MCF 10A (cell line): Measurements from ENCODE around the gene GRB14. TPM values are rescaled to one million over a fixed set of nuclear protein-coding genes. Genes with fewer than 3 reads are reported as not detected.

Experiments used
- BruUV-seq: library from RNA; stranded (reverse); fragments of 400-500 nt; replicated peaks from 2 replicates; lab custom pipeline; 2021; lab: Mats Ljungman, UMichigan
- CTCF ChIA-PET: fragments of 300-600 bp; sonication (Branson Sonifier 250); formaldehyde crosslinking; extraction: SDS; loops from one replicate; lab custom pipeline; 2021; ENCODE audit warnings: antibody characterized with exemption, inconsistent platforms; lab: Yijun Ruan, JAX
- POLR2A ChIA-PET: fragments of 300-600, 350-650 bp; sonication (Branson Sonifier 250); formaldehyde crosslinking; extraction: SDS; loops from one replicate; lab custom pipeline; 2020; ENCODE audit warnings: antibody characterized with exemption, inconsistent platforms; lab: Yijun Ruan, JAX
- DNase-seq: peaks from one replicate; pipeline ENCODE4 v3.0.0-alpha.2; 2018; ENCODE audit not compliant: unreplicated experiment
- H3K27ac Mint-ChIP-seq: one replicate; pipeline ENCODE4 v1.8.0; 2022; ENCODE audit warnings: mild to moderate bottlenecking, low read depth, mixed read lengths; ENCODE audit not compliant: unreplicated experiment
- H3K27me3 Mint-ChIP-seq: one replicate; pipeline ENCODE4 v1.8.0; 2022; ENCODE audit warnings: mixed read lengths; ENCODE audit not compliant: insufficient read depth, unreplicated experiment
- H3K36me3 Mint-ChIP-seq: one replicate; pipeline ENCODE4 v1.8.0; 2022; ENCODE audit warnings: mild to moderate bottlenecking, moderate library complexity, mixed read lengths; ENCODE audit not compliant: insufficient read depth, unreplicated experiment
- H3K4me1 Mint-ChIP-seq: one replicate; pipeline ENCODE4 v1.8.0; 2022; ENCODE audit warnings: mixed read lengths; ENCODE audit not compliant: insufficient read depth, unreplicated experiment
- H3K4me3 Mint-ChIP-seq: one replicate; pipeline ENCODE4 v1.8.0; 2022; ENCODE audit warnings: mild to moderate bottlenecking, moderate library complexity, mixed read lengths; ENCODE audit not compliant: unreplicated experiment
- H3K9me3 Mint-ChIP-seq: one replicate; pipeline ENCODE4 v1.8.0; 2022; ENCODE audit warnings: mixed read lengths; ENCODE audit not compliant: unreplicated experiment
- intact Hi-C: fragments of 100-400 bp; cut with micrococcal nuclease; formaldehyde crosslinking; loops from 2 replicates; pipeline ENCODE4 v1.14.1; 2022
- total RNA-seq: library from RNA; stranded (reverse); gene quantifications from 2 replicates; pipeline ENCODE4 v1.2.3, GENCODE V29; 2022
- TF ChIP-seq, protein P1 (sequence below): fragments of 200-600 bp; IDR thresholded peaks from one replicate; pipeline ENCODE4 v1.8.0; 2022; ENCODE audit warnings: antibody characterized with exemption, mild to moderate bottlenecking; ENCODE audit not compliant: unreplicated experiment

The GRB14 gene
- total RNA-seq, 1 experiment from 2014 or later: 2.0 TPM

DNA sequence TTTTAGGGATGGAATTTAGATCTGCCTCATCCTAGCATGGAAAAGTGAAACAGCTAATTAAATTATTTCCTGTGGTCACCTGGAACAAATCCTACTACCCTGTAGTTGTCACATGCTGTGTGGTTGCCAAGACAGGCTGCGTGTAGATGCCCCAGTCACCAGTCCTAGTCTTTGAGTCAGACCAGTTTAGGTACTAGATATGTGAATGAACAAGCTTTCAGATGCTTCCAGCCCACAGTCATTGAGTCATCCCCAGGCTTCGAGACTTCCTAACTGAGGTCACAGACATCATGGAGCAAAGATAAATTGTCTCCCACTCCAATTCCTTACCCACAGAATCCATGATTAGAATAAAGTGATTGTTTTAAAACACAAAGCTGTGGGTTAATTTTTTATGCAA lies 35.8 kb upstream of the GRB14 start:
- Mint-ChIP-seq H3K27me3 (no peaks in the 10 kb centered on the region), H3K4me3 (no peak overlapping the region), H3K27ac (peak overlapping the region; percentile 16), H3K4me1 (no peaks in the 10 kb centered on the region), H3K9me3 (no peaks in the 10 kb centered on the region), H3K36me3 (no peaks in the 10 kb centered on the region)
- ChIA-PET CTCF (interaction anchor here (0.6 to 1.7 kb wide), 4 partner anchors 35 to 927 kb away, joined by 3 to 4 read pairs (median 4); no protein-coding TSS in a partner anchor), POLR2A (interaction anchor here (0.6 to 0.8 kb wide), 2 partner anchors 16 to 38 kb away, joined by 3 read pairs; no protein-coding TSS in a partner anchor)
- DNase-seq: peak; percentile 52
- TF ChIP-seq, protein P1, sequence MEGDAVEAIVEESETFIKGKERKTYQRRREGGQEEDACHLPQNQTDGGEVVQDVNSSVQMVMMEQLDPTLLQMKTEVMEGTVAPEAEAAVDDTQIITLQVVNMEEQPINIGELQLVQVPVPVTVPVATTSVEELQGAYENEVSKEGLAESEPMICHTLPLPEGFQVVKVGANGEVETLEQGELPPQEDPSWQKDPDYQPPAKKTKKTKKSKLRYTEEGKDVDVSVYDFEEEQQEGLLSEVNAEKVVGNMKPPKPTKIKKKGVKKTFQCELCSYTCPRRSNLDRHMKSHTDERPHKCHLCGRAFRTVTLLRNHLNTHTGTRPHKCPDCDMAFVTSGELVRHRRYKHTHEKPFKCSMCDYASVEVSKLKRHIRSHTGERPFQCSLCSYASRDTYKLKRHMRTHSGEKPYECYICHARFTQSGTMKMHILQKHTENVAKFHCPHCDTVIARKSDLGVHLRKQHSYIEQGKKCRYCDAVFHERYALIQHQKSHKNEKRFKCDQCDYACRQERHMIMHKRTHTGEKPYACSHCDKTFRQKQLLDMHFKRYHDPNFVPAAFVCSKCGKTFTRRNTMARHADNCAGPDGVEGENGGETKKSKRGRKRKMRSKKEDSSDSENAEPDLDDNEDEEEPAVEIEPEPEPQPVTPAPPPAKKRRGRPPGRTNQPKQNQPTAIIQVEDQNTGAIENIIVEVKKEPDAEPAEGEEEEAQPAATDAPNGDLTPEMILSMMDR: no peak
- no TSS peak for BruUV-seq
- intact Hi-C loops: no loop called here

DNA sequence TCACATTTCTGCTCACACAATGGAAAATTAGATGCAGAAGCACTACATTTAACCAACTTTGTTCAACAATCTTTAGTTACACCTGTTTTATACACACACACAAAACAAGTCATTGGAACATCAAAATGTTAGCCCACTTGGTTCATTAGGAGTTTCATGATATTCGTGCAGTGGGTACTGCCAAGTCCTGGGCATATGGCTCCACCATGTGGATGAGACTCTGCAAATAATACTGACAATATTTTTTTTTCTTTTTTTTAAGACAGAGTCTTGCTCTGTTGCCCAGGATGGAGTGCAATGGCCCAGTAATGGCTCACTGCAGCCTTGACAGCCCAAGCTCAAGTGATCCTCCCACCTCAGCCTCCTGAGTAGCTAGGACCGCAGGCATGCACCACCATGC lies 34.5 kb upstream of the GRB14 start:
- CTCF ChIA-PET: interaction anchor here (0.6 to 1.7 kb wide), 3 partner anchors 11 to 362 kb away, joined by 3 to 4 read pairs (median 4); no protein-coding TSS in a partner anchor
- H3K9me3 Mint-ChIP-seq: peaks cover 6% of the 10 kb centered on the region

DNA sequence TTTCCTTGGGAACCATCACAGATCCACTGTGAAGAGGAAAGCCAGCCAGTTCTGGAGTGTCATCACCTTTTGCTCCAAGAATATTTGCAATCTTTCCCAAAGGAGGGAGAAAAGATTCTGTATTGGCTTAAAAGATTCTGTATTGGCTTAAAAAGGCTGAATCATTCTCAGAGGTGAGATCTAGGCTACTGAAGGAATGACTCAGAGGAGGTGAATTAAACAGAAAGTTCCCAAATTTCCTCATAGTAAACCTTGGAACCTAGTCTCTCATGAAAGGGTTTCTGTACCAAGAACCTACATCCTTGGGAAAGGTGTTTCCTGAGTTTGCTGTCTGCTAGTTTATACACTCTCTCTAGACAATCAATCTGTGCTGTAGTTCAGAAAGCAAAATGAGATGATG lies 34.1 kb upstream of the GRB14 start:
- H3K27ac Mint-ChIP-seq: no peak overlapping the region
- intact Hi-C loops: loop anchor here (1.0 kb wide), 1 partner anchor 95 kb away; no protein-coding TSS in a partner anchor
- ChIA-PET CTCF (no interaction called here), POLR2A (interaction anchor here (1.0 kb wide), 2 partner anchors 10 to 808 kb away, joined by 3 to 4 read pairs; no protein-coding TSS in a partner anchor)
- H3K27me3 Mint-ChIP-seq: no peaks in the 10 kb centered on the region
- no peak overlapping the region for H3K4me3 Mint-ChIP-seq
- H3K36me3 Mint-ChIP-seq: no peaks in the 10 kb centered on the region
- TF ChIP-seq, protein P1: no peak
- BruUV-seq: no TSS peak
- H3K4me1 Mint-ChIP-seq: no peaks in the 10 kb centered on the region
- peaks cover 11% of the 10 kb centered on the region for H3K9me3 Mint-ChIP-seq
- DNase-seq: peak; percentile 70

More for the DNA sequence above, 34.5 kb upstream of the GRB14 start:
- Mint-ChIP-seq H3K27me3 (no peaks in the 10 kb centered on the region), H3K4me3 (no peak overlapping the region), H3K27ac (no peak overlapping the region), H3K36me3 (no peaks in the 10 kb centered on the region), H3K4me1 (no peaks in the 10 kb centered on the region)
- TF ChIP-seq, protein P1: no peak
- intact Hi-C loops: loop anchor here (1.0 kb wide), 1 partner anchor 95 kb away; no protein-coding TSS in a partner anchor
- DNase-seq: peak; percentile 38
- BruUV-seq: no TSS peak
- POLR2A ChIA-PET: interaction anchor here (1.0 kb wide), 1 partner anchor 10 kb away, joined by 4 read pairs; no protein-coding TSS in a partner anchor

DNA sequence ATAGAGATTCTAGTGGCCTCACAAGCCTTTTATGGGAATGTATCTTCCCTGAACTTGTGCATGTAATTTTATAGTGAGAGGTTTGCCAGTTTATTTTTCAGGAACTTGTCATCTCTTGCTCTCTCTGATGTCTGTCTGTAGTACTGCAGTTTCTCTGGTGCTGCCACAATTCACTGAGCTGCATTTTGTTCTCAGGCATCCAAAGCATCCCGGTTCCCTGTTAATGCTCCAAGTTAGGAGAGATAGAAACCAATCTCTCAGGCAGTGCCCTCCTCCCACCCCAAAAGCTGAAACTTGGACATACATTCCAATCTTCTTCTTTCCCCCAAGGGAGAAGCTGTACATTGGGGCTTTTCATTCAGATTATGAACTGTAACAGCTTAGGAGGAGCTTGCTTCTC lies 30.1 kb upstream of the GRB14 start:
- H3K27ac Mint-ChIP-seq: no peak overlapping the region
- H3K27me3 Mint-ChIP-seq: no peaks in the 10 kb centered on the region
- no peak overlapping the region for H3K4me3 Mint-ChIP-seq
- POLR2A ChIA-PET: interaction anchor here (0.7 kb wide), 1 partner anchor 8 kb away, joined by 3 read pairs; no protein-coding TSS in a partner anchor
- peaks cover 19% of the 10 kb centered on the region for H3K9me3 Mint-ChIP-seq
- no peak for DNase-seq
- TF ChIP-seq, protein P1: no peak
- no peaks in the 10 kb centered on the region for H3K36me3 Mint-ChIP-seq
- CTCF ChIA-PET: interaction anchor here (0.6 to 1.2 kb wide), 4 partner anchors 9 to 91 kb away, joined by 3 to 6 read pairs (median 4); no protein-coding TSS in a partner anchor
- BruUV-seq: no TSS peak
- H3K4me1 Mint-ChIP-seq: no peaks in the 10 kb centered on the region
- intact Hi-C loops: no loop called here
